Neuronal stem cell (in vitro differentiated cells): ENCODE results near the gene PLPPR1.

Experiments
- DNase-seq: peaks from one replicate; pipeline ENCODE4 v3.0.0-alpha.2; 2013; ENCODE audit warnings: low spot score
- H2AFZ ChIP-seq: one replicate; pipeline ENCODE4 v1.6.1; 2013; ENCODE audit warnings: mild to moderate bottlenecking, low read length, inconsistent platforms
- H2AK5ac ChIP-seq: 2 replicates; pipeline ENCODE4 v1.6.1; 2013; ENCODE audit warnings: low read depth, mild to moderate bottlenecking, inconsistent platforms, low read length, moderate library complexity, mixed read lengths
- H2BK120ac ChIP-seq: 2 replicates; pipeline ENCODE4 v1.6.1; 2013; ENCODE audit warnings: low read depth, mild to moderate bottlenecking, inconsistent platforms, low read length, moderate library complexity, mixed read lengths
- H2BK12ac ChIP-seq: one replicate; pipeline ENCODE4 v1.6.1; 2013; ENCODE audit warnings: low read length, inconsistent platforms
- H2BK15ac ChIP-seq: 2 replicates; pipeline ENCODE4 v1.6.1; 2013; ENCODE audit warnings: mild to moderate bottlenecking, low read length, inconsistent platforms, mixed read lengths
- H2BK5ac ChIP-seq: one replicate; pipeline ENCODE4 v1.6.1; 2013; ENCODE audit warnings: inconsistent platforms, mild to moderate bottlenecking, low read length, moderate library complexity
- H3K14ac ChIP-seq: one replicate; pipeline ENCODE4 v1.6.1; 2013; ENCODE audit warnings: low read length, inconsistent platforms
- H3K18ac ChIP-seq: 2 replicates; pipeline ENCODE4 v1.6.1; 2013; ENCODE audit warnings: low read length, inconsistent platforms
- H3K23ac ChIP-seq: 2 replicates; pipeline ENCODE4 v1.6.1; 2013; ENCODE audit warnings: low read depth, mild to moderate bottlenecking, mixed read lengths, low read length, inconsistent platforms; ENCODE audit not compliant: poor library complexity
- H3K27ac ChIP-seq: replicated peaks from 3 replicates; pipeline ENCODE4 v1.5.1; 2013; ENCODE audit warnings: low read length, inconsistent platforms
- H3K27me3 ChIP-seq, 3 experiments: 2 replicates each; pipeline ENCODE4 v1.6.1; 2013; ENCODE audit warnings: low read length in 3 of 3, mild to moderate bottlenecking in 2 of 3, inconsistent platforms in 1 of 3, low read depth in 1 of 3, mixed read lengths in 1 of 3, moderate library complexity in 1 of 3; ENCODE audit not compliant: control insufficient read depth in 3 of 3, insufficient read depth in 3 of 3
- H3K36me3 ChIP-seq, 2 donors: replicated peaks in 1 of 2; 2 replicates each; pipeline ENCODE4 v1.6.1; 2013; ENCODE audit warnings: low read length in 2 of 2; ENCODE audit not compliant: control insufficient read depth in 2 of 2, insufficient read depth in 2 of 2
- H3K4ac ChIP-seq: 2 replicates; pipeline ENCODE4 v1.6.1; 2013; ENCODE audit warnings: inconsistent platforms, mild to moderate bottlenecking, low read length, moderate library complexity
- H3K4me1 ChIP-seq, 2 donors: 1 replicate in 1 of 2; 2 replicates in 1 of 2; pipeline ENCODE4 v1.6.1; 2013; ENCODE audit warnings: low read length in 2 of 2, low read depth in 1 of 2; ENCODE audit not compliant: control insufficient read depth in 2 of 2, insufficient read depth in 1 of 2
- H3K4me2 ChIP-seq: one replicate; pipeline ENCODE4 v1.6.1; 2013; ENCODE audit warnings: mild to moderate bottlenecking, low read length, inconsistent platforms; ENCODE audit not compliant: insufficient read depth, poor library complexity, severe bottlenecking
- H3K4me3 ChIP-seq, 2 donors: 2 replicates each; pipeline ENCODE4 v1.5.1; 2013; ENCODE audit warnings: low read length in 2 of 2, mild to moderate bottlenecking in 2 of 2, inconsistent platforms in 1 of 2, moderate library complexity in 1 of 2
- H3K79me1 ChIP-seq: one replicate; pipeline ENCODE4 v1.6.1; 2013; ENCODE audit warnings: low read depth, mild to moderate bottlenecking, inconsistent platforms, low read length, moderate library complexity
- H3K9ac ChIP-seq: one replicate; pipeline ENCODE4 v1.6.1; 2013; ENCODE audit warnings: mild to moderate bottlenecking, low read depth, low read length, inconsistent platforms; ENCODE audit not compliant: poor library complexity
- H3K9me3 ChIP-seq, 2 donors: replicated peaks in 1 of 2; 2 replicates each; pipeline versions ENCODE3 to v1.6.1; 2013; ENCODE audit warnings: low read length in 2 of 2, mild to moderate bottlenecking in 2 of 2, inconsistent platforms in 1 of 2, low read depth in 1 of 2, mixed read lengths in 1 of 2, moderate library complexity in 1 of 2; ENCODE audit not compliant: control insufficient read depth in 2 of 2, insufficient read depth in 1 of 2
- H4K8ac ChIP-seq: one replicate; pipeline ENCODE4 v1.6.1; 2013; ENCODE audit warnings: low read depth, mild to moderate bottlenecking, inconsistent platforms, low read length, moderate library complexity
- H4K91ac ChIP-seq: one replicate; pipeline ENCODE4 v1.6.1; 2013; ENCODE audit warnings: low read length, low read depth, mild to moderate bottlenecking, inconsistent platforms; ENCODE audit not compliant: poor library complexity
- WGBS, 2 donors: extraction: QIAGEN DNeasy Blood & Tissue Kit; methylation state at CpG; one replicate each; pipeline ENCODE4 v1.1.7; 2013; ENCODE audit warnings: missing lambda C conversion rate in 2 of 2, mixed read lengths in 1 of 2; ENCODE audit not compliant: insufficient read length in 2 of 2, insufficient replicate concordance in 1 of 2; ENCODE audit errors: extremely low coverage in 2 of 2; 5-methylcytosine and 5-hydroxymethylcytosine counted together

The PLPPR1 gene

DNA sequence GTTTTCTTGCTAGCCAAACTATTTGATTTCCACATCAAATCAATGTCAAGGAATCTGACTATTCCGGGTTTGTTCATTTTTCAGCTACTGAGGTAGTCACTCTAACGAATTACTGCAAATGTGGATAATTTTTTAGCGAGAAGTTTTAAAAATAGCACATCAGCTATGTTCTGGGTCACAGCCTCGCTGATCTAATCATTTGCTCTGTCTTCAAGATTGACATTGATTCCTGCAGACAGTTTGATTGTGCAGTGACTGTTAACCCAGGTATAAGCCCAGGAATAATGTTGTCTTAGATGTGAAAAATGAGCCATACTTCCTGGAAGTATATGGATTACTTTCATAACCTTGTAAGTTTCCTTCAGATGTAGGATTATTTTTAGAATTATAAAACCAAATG is 181.1 kb downstream of the PLPPR1 start:
- no peak overlapping the region for H2BK12ac ChIP-seq
- DNase-seq: no peak
- H3K23ac ChIP-seq: no peak overlapping the region
- H3K4me2 ChIP-seq: no peak overlapping the region
- no peak overlapping the region for H3K18ac ChIP-seq
- H3K9me3 ChIP-seq: no peaks in the 10 kb centered on the region
- H2BK15ac ChIP-seq: no peak overlapping the region
- no peaks in the 10 kb centered on the region for H3K4me1 ChIP-seq
- H2AFZ ChIP-seq: no peak overlapping the region
- no peak overlapping the region for H3K4ac ChIP-seq
- H3K27ac ChIP-seq: no peak overlapping the region
- no peak overlapping the region for H2AK5ac ChIP-seq
- H3K79me1 ChIP-seq: no peaks in the 10 kb centered on the region
- no peak overlapping the region for H3K9ac ChIP-seq
- H2BK5ac ChIP-seq: no peak overlapping the region
- no peak overlapping the region for H2BK120ac ChIP-seq
- no peak overlapping the region for H4K8ac ChIP-seq
- no peak overlapping the region for H3K14ac ChIP-seq
- H4K91ac ChIP-seq: no peak overlapping the region
- no CpG with 5 or more reads among the region's 4 CpGs for WGBS, 2 donors
- H3K4me3 ChIP-seq: no peak overlapping the region
- no peaks in the 10 kb centered on the region for H3K27me3 ChIP-seq
- no peaks in the 10 kb centered on the region for H3K36me3 ChIP-seq

- no peaks in the 10 kb centered on the region for H3K27me3 ChIP-seq
- H3K4me1 ChIP-seq: no peaks in the 10 kb centered on the region
- H2BK15ac ChIP-seq: no peak overlapping the region
- no peak overlapping the region for H3K27ac ChIP-seq
- no peak overlapping the region for H3K23ac ChIP-seq
- no peaks in the 10 kb centered on the region for H3K79me1 ChIP-seq
- no peaks in the 10 kb centered on the region for H3K36me3 ChIP-seq
- H3K9me3 ChIP-seq: no peaks in the 10 kb centered on the region
- DNase-seq: no peak
- WGBS, 2 donors: no CpG with 5 or more reads among the region's 2 CpGs
- H4K8ac ChIP-seq: no peak overlapping the region
- H2BK5ac ChIP-seq: no peak overlapping the region
- H3K4ac ChIP-seq: no peak overlapping the region
- no peak overlapping the region for H3K4me2 ChIP-seq
- no peak overlapping the region for H3K4me3 ChIP-seq
- H2AK5ac ChIP-seq: no peak overlapping the region
- H4K91ac ChIP-seq: no peak overlapping the region
- no peak overlapping the region for H3K18ac ChIP-seq
- no peak overlapping the region for H3K14ac ChIP-seq
- no peak overlapping the region for H2AFZ ChIP-seq
- H2BK12ac ChIP-seq: no peak overlapping the region
- H2BK120ac ChIP-seq: no peak overlapping the region
- H3K9ac ChIP-seq: no peak overlapping the region
These were observed 184.1 kb downstream of the PLPPR1 start for GRCh38 chr9:101212661-101213060.

DNA sequence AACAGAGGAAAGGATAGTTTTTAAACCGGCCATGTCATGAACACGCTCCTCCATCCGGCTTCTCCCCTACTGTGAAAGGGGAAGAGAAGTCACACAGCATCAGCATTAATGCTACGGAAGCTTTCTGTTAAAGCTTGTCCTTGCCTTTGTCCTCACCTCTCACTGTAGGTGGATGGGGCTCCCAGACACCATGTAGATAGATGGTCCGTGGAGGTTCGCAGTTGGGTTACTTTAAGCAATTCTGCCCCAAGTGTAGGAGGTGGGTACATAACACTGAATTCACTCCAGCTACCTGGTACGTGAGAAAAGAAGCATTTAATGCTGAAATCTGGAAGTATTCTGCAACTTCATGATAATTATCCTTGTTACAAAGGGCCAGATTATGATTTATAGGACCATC is 190.5 kb downstream of the PLPPR1 start:
- no peak overlapping the region for H3K4me2 ChIP-seq
- no peak overlapping the region for H2BK120ac ChIP-seq
- H3K36me3 ChIP-seq: no peaks in the 10 kb centered on the region
- H3K4me3 ChIP-seq: no peak overlapping the region
- H3K27ac ChIP-seq: no peak overlapping the region
- no peak overlapping the region for H3K23ac ChIP-seq
- H2AFZ ChIP-seq: no peak overlapping the region
- no peak overlapping the region for H3K14ac ChIP-seq
- H2BK12ac ChIP-seq: no peak overlapping the region
- no peak overlapping the region for H3K9ac ChIP-seq
- no peaks in the 10 kb centered on the region for H3K79me1 ChIP-seq
- no peak overlapping the region for H3K4ac ChIP-seq
- H2BK15ac ChIP-seq: no peak overlapping the region
- H2BK5ac ChIP-seq: no peak overlapping the region
- no CpG with 5 or more reads among the region's 7 CpGs for WGBS, 2 donors
- no peaks in the 10 kb centered on the region for H3K4me1 ChIP-seq
- H3K18ac ChIP-seq: no peak overlapping the region
- H2AK5ac ChIP-seq: no peak overlapping the region
- DNase-seq: no peak
- no peak overlapping the region for H4K8ac ChIP-seq
- no peaks in the 10 kb centered on the region for H3K27me3 ChIP-seq
- H3K9me3 ChIP-seq: no peaks in the 10 kb centered on the region
- H4K91ac ChIP-seq: no peak overlapping the region

DNA sequence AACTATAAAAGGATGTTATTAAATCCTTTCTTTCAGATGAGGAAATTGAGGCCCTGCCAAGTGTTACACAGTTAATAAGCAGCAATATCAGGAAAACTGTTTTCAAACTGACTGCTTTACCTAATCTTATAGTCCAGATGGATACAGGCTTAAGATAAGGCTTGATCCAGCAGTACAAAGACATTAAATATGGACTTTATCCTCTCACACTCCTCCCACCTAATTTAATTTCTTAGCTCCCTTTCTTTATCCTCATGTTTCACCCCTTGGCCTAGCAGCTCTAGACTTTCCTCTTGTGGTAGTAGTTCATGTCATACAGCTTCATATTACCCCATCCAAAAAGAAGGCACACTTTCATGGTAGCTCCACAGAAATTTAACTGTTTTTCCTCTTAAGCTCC is 191.8 kb downstream of the PLPPR1 start:
- Histone ChIP-seq H2AFZ (no peak overlapping the region), H3K36me3 (no peaks in the 10 kb centered on the region)

More for the DNA sequence above, 191.8 kb downstream of the PLPPR1 start:
- Histone ChIP-seq H3K4ac (no peak overlapping the region), H2AK5ac (no peak overlapping the region), H3K18ac (no peak overlapping the region), H4K8ac (no peak overlapping the region), H3K4me1 (no peaks in the 10 kb centered on the region), H3K14ac (no peak overlapping the region), H3K23ac (no peak overlapping the region), H3K27ac (no peak overlapping the region), H2BK5ac (no peak overlapping the region), H2BK15ac (no peak overlapping the region), H3K27me3 (no peaks in the 10 kb centered on the region), H3K4me2 (no peak overlapping the region), H4K91ac (no peak overlapping the region), H2BK120ac (no peak overlapping the region), H2BK12ac (no peak overlapping the region), H3K9ac (no peak overlapping the region), H3K9me3 (no peaks in the 10 kb centered on the region), H3K4me3 (no peak overlapping the region), H3K79me1 (no peaks in the 10 kb centered on the region)
- DNase-seq: no peak
